OCI-LY3 (cell line): ENCODE results near the gene HNRNPLL.
"Not testable (repeated sequence)": the region's sequence is repeated elsewhere in the genome, so short reads cannot be mapped to it uniquely, and the experiment has no call there.

Experiments
- H2AFZ ChIP-seq: fragments of 200-600, 300-600 bp; shearing (Covaris generic); 2 replicates; pipeline ENCODE4 v1.6.0; 2014; ENCODE audit warnings: antibody characterized with exemption, low read depth, low read length
- H3K27ac ChIP-seq: fragments of 200-600, 300-600 bp; sonication (generic); 2 replicates; pipeline ENCODE4 v1.5.1; 2014; ENCODE audit warnings: mild to moderate bottlenecking, low read length, moderate library complexity, mixed read lengths
- H3K27me3 ChIP-seq: fragments of 200-600, 300-600 bp; sonication (generic); 2 replicates; pipeline ENCODE4 v1.6.1; 2014; ENCODE audit warnings: low read depth, low read length, mixed read lengths
- H3K36me3 ChIP-seq: fragments of 200-600, 300-600 bp; sonication (generic); replicated peaks from 2 replicates; pipeline ENCODE3; 2014; ENCODE audit warnings: low read depth, low read length, mixed read lengths
- H3K4me1 ChIP-seq: fragments of 300-600, 200-600 bp; sonication (generic); 2 replicates; pipeline ENCODE4 v1.6.1; 2014; ENCODE audit warnings: low read length, mixed read lengths
- H3K4me2 ChIP-seq: fragments of 200-600, 300-600 bp; sonication (generic); 2 replicates; pipeline ENCODE4 v1.6.1; 2014; ENCODE audit warnings: low read length, mixed read lengths
- H3K4me3 ChIP-seq: fragments of 300-600, 200-600 bp; sonication (generic); 2 replicates; pipeline ENCODE4 v1.5.1; 2014; ENCODE audit warnings: antibody characterized with exemption, mild to moderate bottlenecking, low read length, moderate library complexity
- H3K79me2 ChIP-seq: fragments of 300-600, 200-600 bp; shearing (Covaris generic); 2 replicates; pipeline ENCODE4 v1.6.1; 2014; ENCODE audit warnings: mild to moderate bottlenecking, low read length, mixed read lengths
- H3K9ac ChIP-seq: fragments of 300-600, 200-600 bp; shearing (Covaris generic); 2 replicates; pipeline ENCODE4 v1.6.0; 2014; ENCODE audit warnings: mild to moderate bottlenecking, low read length, moderate library complexity
- H3K9me3 ChIP-seq: fragments of 200-600, 300-600 bp; shearing (Covaris generic); 2 replicates; pipeline ENCODE4 v1.6.1; 2014; ENCODE audit warnings: low read length, mixed read lengths; ENCODE audit not compliant: insufficient read depth
- H4K20me1 ChIP-seq: fragments of 200-600, 300-600 bp; sonication (generic); 2 replicates; pipeline ENCODE4 v1.6.1; 2016; ENCODE audit warnings: low read length, mixed read lengths; ENCODE audit not compliant: insufficient read depth
- CTCF ChIP-seq: fragments of 200-600, 300-600 bp; sonication (generic); IDR thresholded peaks from 2 replicates; pipeline ENCODE4 v1.5.1; 2014; ENCODE audit warnings: antibody characterized with exemption, low read length, low read depth
- EZH2phosphoT487 ChIP-seq: fragments of 200-600 bp; shearing (Covaris generic); IDR thresholded peaks from 2 replicates; pipeline ENCODE4 v1.6.1; 2018; ENCODE audit warnings: antibody characterized with exemption, mixed run types, low read depth

The HNRNPLL gene

GRCh38 chr2:38546064-38546463 lies 56.7 kb downstream of the HNRNPLL start:
- H3K79me2 ChIP-seq: no peaks in the 10 kb centered on the region
- peaks cover 11% of the 10 kb centered on the region for H3K4me1 ChIP-seq
- peaks cover 2% of the 10 kb centered on the region for H3K36me3 ChIP-seq
- no peaks in the 10 kb centered on the region for H3K27me3 ChIP-seq
- no peak overlapping the region for H3K4me3 ChIP-seq
- H3K4me2 ChIP-seq: no peak overlapping the region
- no peak overlapping the region for H3K9ac ChIP-seq
- H4K20me1 ChIP-seq: no peaks in the 10 kb centered on the region
- H2AFZ ChIP-seq: no peak overlapping the region
- no peak for TF ChIP-seq CTCF
- TF ChIP-seq EZH2phosphoT487: no peak
- H3K9me3 ChIP-seq: no peaks in the 10 kb centered on the region
- H3K27ac ChIP-seq: no peak overlapping the region

- H3K27ac ChIP-seq: not testable (repeated sequence)
These were observed 60.5 kb downstream of the HNRNPLL start for GRCh38 chr2:38542248-38542631.

GRCh38 chr2:38540580-38541286 lies 62.0 kb downstream of the HNRNPLL start:
- Histone ChIP-seq H2AFZ (no peak overlapping the region), H3K4me3 (no peak overlapping the region), H3K4me2 (no peak overlapping the region), H3K36me3 (no peaks in the 10 kb centered on the region), H3K9me3 (no peaks in the 10 kb centered on the region), H3K79me2 (no peaks in the 10 kb centered on the region), H3K27ac (no peak overlapping the region), H3K9ac (no peak overlapping the region), H3K27me3 (no peaks in the 10 kb centered on the region), H4K20me1 (no peaks in the 10 kb centered on the region), H3K4me1 (peaks cover 1% of the 10 kb centered on the region)
- TF ChIP-seq CTCF (no peak), EZH2phosphoT487 (no peak)

More at GRCh38 chr2:38542248-38542631, 60.5 kb downstream of the HNRNPLL start:
- not testable (repeated sequence) for H3K4me3 ChIP-seq, H3K79me2 ChIP-seq, H3K9me3 ChIP-seq, H3K9ac ChIP-seq, H2AFZ ChIP-seq, H4K20me1 ChIP-seq, H3K27me3 ChIP-seq, H3K36me3 ChIP-seq, H3K4me2 ChIP-seq
- H3K4me1 ChIP-seq: peaks cover 11% of the 10 kb centered on the region

GRCh38 chr2:38539086-38539485 lies 63.6 kb downstream of the HNRNPLL start:
- Histone ChIP-seq H3K9me3 (no peaks in the 10 kb centered on the region), H3K9ac (no peak overlapping the region), H3K27me3 (no peaks in the 10 kb centered on the region), H3K79me2 (no peaks in the 10 kb centered on the region), H3K27ac (no peak overlapping the region), H3K4me1 (peaks cover 18% of the 10 kb centered on the region), H3K4me3 (no peak overlapping the region), H3K4me2 (no peak overlapping the region), H3K36me3 (no peaks in the 10 kb centered on the region), H2AFZ (no peak overlapping the region), H4K20me1 (no peaks in the 10 kb centered on the region)
- TF ChIP-seq EZH2phosphoT487: no peak
- peak; percentile 31 for TF ChIP-seq CTCF
